Small intestine (tissue), 16 donors: ENCODE measurements around the gene GPR143. TPM values are rescaled to one million over a fixed set of nuclear protein-coding genes. Genes with fewer than 3 reads are reported as not detected.
"Not testable (repeated sequence)": the region's sequence is repeated elsewhere in the genome, so short reads cannot be mapped to it uniquely, and the experiment has no call there.

Source experiments
- DNase-seq, 2 donors: peaks; one replicate each; pipeline versions ENCODE4 v3.0.0 to v3.0.0-alpha.2; 2013
- FAIRE-seq: peaks from 2 replicates; lab custom pipeline; 2012; peaks lifted over from hg19 to GRCh38; lab: Jason Lieb, UNC
- H3K27ac ChIP-seq, 3 donors: one replicate each; pipeline ENCODE4 v1.5.1; 2013; ENCODE audit warnings: low read length in 2 of 3, mild to moderate bottlenecking in 2 of 3, control low read depth in 1 of 3, inconsistent platforms in 1 of 3, low read depth in 1 of 3, moderate library complexity in 1 of 3
- H3K27me3 ChIP-seq, 3 donors: one replicate each; pipeline ENCODE4 v1.6.1; 2013; ENCODE audit warnings: low read length in 3 of 3, inconsistent platforms in 1 of 3; ENCODE audit not compliant: control insufficient read depth in 3 of 3, insufficient read depth in 3 of 3
- H3K36me3 ChIP-seq, 3 donors: one replicate each; pipeline ENCODE4 v1.6.1; 2013; ENCODE audit warnings: low read length in 3 of 3, inconsistent platforms in 1 of 3, low read depth in 1 of 3, mild to moderate bottlenecking in 1 of 3, moderate library complexity in 1 of 3; ENCODE audit not compliant: control insufficient read depth in 3 of 3, insufficient read depth in 2 of 3
- H3K4me1 ChIP-seq, 3 donors: one replicate each; pipeline ENCODE4 v1.6.1; 2013; ENCODE audit warnings: low read length in 2 of 3, inconsistent platforms in 1 of 3, low read depth in 1 of 3, mild to moderate bottlenecking in 1 of 3, moderate library complexity in 1 of 3; ENCODE audit not compliant: control insufficient read depth in 3 of 3, insufficient read depth in 2 of 3
- H3K4me3 ChIP-seq, 3 donors: one replicate each; pipeline ENCODE4 v1.5.1; 2013; ENCODE audit warnings: low read length in 3 of 3, control low read depth in 1 of 3, inconsistent platforms in 1 of 3, low read depth in 1 of 3, mild to moderate bottlenecking in 1 of 3, moderate library complexity in 1 of 3
- H3K9me3 ChIP-seq, 2 donors: one replicate each; pipeline ENCODE4 v1.6.1; 2013; ENCODE audit warnings: low read depth in 1 of 2, low read length in 1 of 2; ENCODE audit not compliant: control insufficient read depth in 2 of 2, insufficient read depth in 1 of 2
- WGBS, 3 donors: extraction: QIAGEN DNeasy Blood & Tissue Kit; methylation state at CpG; one replicate each; pipeline ENCODE4 v1.1.7; 2013; 5-methylcytosine and 5-hydroxymethylcytosine counted together
- long read RNA-seq, 10 donors: transcript quantifications; one replicate each; lab custom pipeline, GENCODE V29; 2026
- polyA plus RNA-seq, 4 donors: library from polyadenylated mRNA; stranded (reverse) in 3 of 4; unstranded in 1 of 4; fragments of 200-250 nt in 3 of 4; fragments of 120-200 nt in 1 of 4; gene quantifications; one replicate each; pipeline versions ENCODE4 v1.2.1 to v1.2.3, GENCODE V29; 2013
- donor health status: healthy with polysubstance abuse.
- donor health status: control.
- donor health status: control.
- donor health status: Bipolar disorder and iron deficiency.
- donor health status: healthy.

Gene GPR143
- polyA plus RNA-seq, result 1 to 10 TPM in 2 of 4 donors, under 1 TPM in 1, not detected in 1; 0.67 to 6.7 (median 1.5) TPM
- long read RNA-seq, donor 1, result 0 reads
- long read RNA-seq, donor 2, result 0 reads
- long read RNA-seq, donor 3, result 0 reads
- long read RNA-seq, donor 4, result 0 reads
- long read RNA-seq, donor 5, result 0 reads
- long read RNA-seq, donor 6, result 0 reads
- long read RNA-seq, donor 7, result 0 reads
- long read RNA-seq, donor 8, result 0 reads
- long read RNA-seq, donor 9, result 0 reads
- long read RNA-seq, donor 10, result 0 reads

- H3K4me1 ChIP-seq, result peaks cover 0 to 5% (median 0%) of the 10 kb centered on the region in 3 donors
- H3K27me3 ChIP-seq, result peaks cover 0 to 3% (median 3%) of the 10 kb centered on the region in 3 donors
- H3K4me3 ChIP-seq, result peak within 1 kb of the TSS in 1 of 3 donors; percentile 15
- WGBS, 3 donors, result 13 to 46% (median 21%) methylated on average over 12 to 26 of the region's 26 CpGs
- DNase-seq, result no peak
- no peak within 1 kb of the TSS for H3K27ac ChIP-seq
- no peaks in the 10 kb centered on the region for H3K9me3 ChIP-seq
- H3K36me3 ChIP-seq, result no peaks in the 10 kb centered on the region
- no peak for FAIRE-seq
Measured at GRCh38 chrX:9765737-9766097, at the start of gene GPR143. Gene GPR143, minus strand, starts transcription at chrX:9765847. Its CDS starts 30 bp downstream, at chrX:9765817.

GRCh38 chrX:9811086-9811485, 45.4 kb upstream of the GPR143 start:
- FAIRE-seq, H3K4me3 ChIP-seq, H3K27ac ChIP-seq, H3K9me3 ChIP-seq, DNase-seq, H3K4me1 ChIP-seq, H3K27me3 ChIP-seq, H3K36me3 ChIP-seq: not testable (repeated sequence)
- 93 to 100% (median 98%) methylated on average over 3 of the region's 3 CpGs for WGBS, 3 donors

GRCh38 chrX:9809876-9810275, 44.2 kb upstream of the GPR143 start:
- H3K36me3 ChIP-seq, FAIRE-seq, DNase-seq, H3K4me3 ChIP-seq, H3K27ac ChIP-seq, H3K4me1 ChIP-seq, H3K27me3 ChIP-seq, H3K9me3 ChIP-seq: not testable (repeated sequence)
- 74 to 92% (median 77%) methylated on average over 5 of the region's 5 CpGs for WGBS, 3 donors

DNA sequence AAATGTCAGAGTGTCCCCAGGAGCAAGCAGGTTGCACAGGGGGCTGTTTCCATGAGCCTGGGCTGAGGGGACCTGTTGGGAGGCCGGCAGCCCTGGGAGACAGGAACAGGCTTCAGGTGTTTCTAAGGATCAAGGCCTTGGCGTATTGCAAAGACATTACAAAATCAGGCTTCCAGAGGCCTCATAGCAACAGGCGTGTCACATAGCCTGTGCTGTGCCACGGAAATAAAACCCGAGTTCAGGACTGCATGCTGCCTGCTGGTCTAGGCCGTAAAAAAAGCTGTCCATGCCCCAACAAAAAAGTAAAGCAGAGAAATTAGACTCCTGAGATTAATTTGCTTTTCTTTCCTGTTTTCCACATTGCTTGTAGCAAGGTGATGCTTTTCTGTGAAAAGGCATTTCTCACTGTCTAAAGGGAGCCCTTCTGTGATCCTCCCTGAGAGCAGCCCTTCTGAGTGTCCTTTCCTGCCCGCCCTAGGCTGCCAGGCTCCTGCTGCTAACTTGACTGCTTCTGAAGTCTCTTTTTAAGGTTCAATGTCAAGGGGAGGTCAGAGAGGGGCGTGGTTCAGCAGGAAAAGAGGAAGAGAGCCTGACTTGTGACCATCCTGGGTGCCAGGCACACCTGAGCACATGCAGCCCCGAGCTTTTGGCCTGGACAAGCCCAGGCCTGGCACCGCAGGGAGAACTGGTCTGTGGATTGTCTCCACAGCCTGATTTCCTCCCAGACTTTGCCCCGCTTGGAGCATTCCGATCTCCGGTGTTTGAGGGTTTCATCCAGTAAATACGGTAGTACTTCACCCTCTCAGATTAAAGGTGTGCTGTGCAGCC, 41.9 kb upstream of the GPR143 start:
- H3K27me3 ChIP-seq, result no peaks in the 10 kb centered on the region
- no peaks in the 10 kb centered on the region for H3K36me3 ChIP-seq
- H3K27ac ChIP-seq, result peak overlapping the region in 1 of 3 donors; percentile 56
- peaks cover 0 to 8% (median 0%) of the 10 kb centered on the region in 3 donors for H3K4me1 ChIP-seq
- H3K9me3 ChIP-seq, result no peaks in the 10 kb centered on the region
- FAIRE-seq, result no peak
- DNase-seq, result peak; percentile 55 to 69
- no peak overlapping the region for H3K4me3 ChIP-seq
- 21 to 68% (median 51%) methylated on average over 14 of the region's 14 CpGs for WGBS, 3 donors

DNA sequence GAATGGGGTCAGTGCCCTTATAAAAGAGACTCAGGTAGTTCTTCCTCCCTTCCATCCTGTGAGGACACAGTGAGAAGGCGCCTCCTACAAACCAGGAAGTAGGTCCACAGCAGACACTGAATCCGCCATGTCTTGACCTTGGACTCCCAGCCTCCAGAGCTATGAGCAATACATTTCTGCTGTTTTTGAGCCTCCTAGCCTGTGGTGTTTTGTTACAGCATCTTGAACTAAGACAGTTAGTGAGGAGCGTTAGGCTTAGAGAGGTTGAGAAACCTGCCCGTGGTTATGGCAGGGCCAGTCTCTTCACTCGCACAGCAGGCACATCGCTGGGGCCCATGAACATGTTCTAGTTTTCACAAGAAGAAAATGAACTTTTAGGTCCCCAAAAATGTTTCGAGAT, 40.3 kb upstream of the GPR143 start:
- no peak for DNase-seq
- Histone ChIP-seq H3K9me3 (no peaks in the 10 kb centered on the region), H3K27ac (no peak overlapping the region), H3K27me3 (no peaks in the 10 kb centered on the region), H3K4me3 (no peak overlapping the region), H3K36me3 (no peaks in the 10 kb centered on the region), H3K4me1 (peaks cover 0 to 8% (median 0%) of the 10 kb centered on the region in 3 donors)
- WGBS, 3 donors, result 93 to 96% (median 96%) methylated on average over 6 to 7 of the region's 7 CpGs
- FAIRE-seq, result no peak

DNA sequence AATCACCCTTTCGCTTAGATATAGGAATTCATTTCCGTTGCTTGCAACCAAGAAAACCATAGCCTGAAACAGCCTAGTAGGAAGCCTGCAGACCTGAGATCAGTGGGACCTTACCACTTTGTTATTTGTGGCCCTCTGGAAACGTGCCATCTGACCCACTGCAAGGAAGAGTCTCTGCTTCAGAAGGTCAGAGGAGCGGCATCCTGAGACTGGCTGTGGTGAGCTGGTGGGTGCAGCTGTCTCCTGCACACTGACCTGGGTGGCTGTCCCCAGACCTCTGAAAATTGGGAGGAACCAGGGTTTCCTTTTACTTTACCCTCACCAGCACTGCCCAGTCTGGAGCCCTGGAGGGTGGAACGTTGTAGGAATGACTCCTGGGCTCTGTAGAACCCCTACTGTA, 38.8 kb upstream of the GPR143 start:
- H3K4me1 ChIP-seq, result peaks cover 0 to 8% (median 0%) of the 10 kb centered on the region in 3 donors
- peaks cover 0 to 2% (median 0%) of the 10 kb centered on the region in 3 donors for H3K27me3 ChIP-seq
- H3K27ac ChIP-seq, result no peak overlapping the region
- peaks cover 0 to 4% of the 10 kb centered on the region in 2 donors for H3K9me3 ChIP-seq
- no peak overlapping the region for H3K4me3 ChIP-seq
- DNase-seq (no peak), FAIRE-seq (no peak)
- WGBS, 3 donors, result 75 to 89% (median 87%) methylated on average over 5 of the region's 5 CpGs
- no peaks in the 10 kb centered on the region for H3K36me3 ChIP-seq

DNA sequence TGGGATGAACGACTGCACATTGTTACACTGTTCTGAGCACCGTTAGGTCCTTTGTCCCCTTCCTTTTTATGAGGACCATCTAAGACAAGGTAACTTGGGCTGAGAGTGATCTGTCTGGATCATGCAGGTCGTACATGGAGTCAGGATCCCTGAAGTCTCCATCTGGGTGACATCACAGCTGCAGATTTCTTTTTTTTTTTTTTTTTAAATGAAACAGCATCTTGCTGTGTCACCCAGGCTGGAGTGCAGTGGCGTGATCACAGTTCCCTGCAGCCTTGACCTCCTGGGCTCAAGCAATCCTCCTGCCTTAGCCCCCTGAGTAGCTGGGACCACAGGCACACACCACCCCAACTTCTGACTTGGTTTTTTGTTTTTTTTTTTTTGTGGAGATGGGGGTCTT, 37.1 kb upstream of the GPR143 start:
- WGBS, 3 donors, result 68 to 89% (median 87%) methylated on average over 4 of the region's 4 CpGs
- no peak for DNase-seq
- FAIRE-seq, result no peak

DNA sequence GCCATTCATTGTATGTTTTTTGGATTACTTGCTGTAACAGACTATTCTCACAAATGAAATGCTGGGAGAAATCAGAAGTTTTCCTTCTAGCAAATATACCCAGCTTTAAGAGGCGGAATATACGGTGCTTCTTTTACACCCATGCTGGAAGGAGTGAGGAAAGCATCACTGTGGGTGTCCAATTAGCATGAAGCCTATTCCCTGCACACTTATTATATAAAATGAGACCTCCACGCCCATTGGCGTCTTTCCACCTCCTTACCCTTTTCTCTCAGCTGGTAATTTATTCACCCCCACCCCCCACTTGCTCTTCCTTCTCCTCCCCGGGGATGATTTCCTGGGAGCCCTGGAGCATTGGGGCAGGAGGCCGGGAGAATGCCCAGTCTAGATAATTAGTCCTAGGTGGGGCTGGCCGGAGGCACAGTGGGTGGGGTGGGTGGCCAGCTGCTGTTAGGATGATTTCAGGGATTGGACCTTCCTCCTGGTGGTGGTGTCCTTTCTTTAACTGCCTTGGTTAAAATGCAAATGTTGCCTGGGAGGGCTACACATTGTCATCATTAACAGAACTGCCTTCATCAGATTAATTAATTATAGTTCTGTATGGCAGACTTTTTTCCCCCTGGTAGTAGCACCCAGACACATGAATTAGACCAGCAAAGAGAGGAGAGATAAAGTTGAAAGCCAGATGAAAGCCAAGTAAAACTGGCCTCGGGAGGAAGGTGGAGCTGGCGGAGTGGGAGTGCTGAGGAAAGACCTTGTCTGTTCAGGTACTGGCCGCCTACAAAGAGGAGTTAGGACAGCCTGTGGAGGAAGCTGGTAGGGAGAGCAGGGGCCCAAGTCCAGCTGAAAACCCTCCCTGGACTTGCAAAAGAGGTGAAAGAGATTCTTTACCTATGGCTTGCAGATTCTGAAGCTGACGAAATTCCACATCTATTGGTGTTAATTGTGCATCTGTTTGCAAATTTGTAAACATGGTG, 32.0 kb upstream of the GPR143 start:
- peaks cover 0 to 3% (median 0%) of the 10 kb centered on the region in 3 donors for H3K4me1 ChIP-seq
- peak in 1 of 2 donors; percentile 30 for DNase-seq
- H3K27me3 ChIP-seq, result peaks cover 0 to 2% (median 0%) of the 10 kb centered on the region in 3 donors
- peaks cover 0 to 8% of the 10 kb centered on the region in 2 donors for H3K9me3 ChIP-seq
- no peak for FAIRE-seq
- H3K4me3 ChIP-seq, result no peak overlapping the region
- WGBS, 3 donors, result 47 to 61% (median 56%) methylated on average over 11 of the region's 11 CpGs
- no peaks in the 10 kb centered on the region for H3K36me3 ChIP-seq
- H3K27ac ChIP-seq, result no peak overlapping the region

More for the DNA sequence above, 37.1 kb upstream of the GPR143 start:
- H3K4me3 ChIP-seq, result no peak overlapping the region
- peaks cover 0 to 4% of the 10 kb centered on the region in 2 donors for H3K9me3 ChIP-seq
- H3K4me1 ChIP-seq, result peaks cover 0 to 6% (median 0%) of the 10 kb centered on the region in 3 donors
- no peak overlapping the region for H3K27ac ChIP-seq
- H3K36me3 ChIP-seq, result no peaks in the 10 kb centered on the region
- peaks cover 0 to 2% (median 0%) of the 10 kb centered on the region in 3 donors for H3K27me3 ChIP-seq
